ENCODE measurements around the gene MEI1. TPM values are rescaled to one million over a fixed set of nuclear protein-coding genes. Genes with fewer than 3 reads are reported as not detected.

Gene MEI1
- total and polyA plus RNA-seq, 8 donors = 1.6 to 15.2 (median 3.4) TPM; not detected in 2

- DNase-seq = no peak
- 71 to 90% (median 85%) methylated on average over 2 of the region's 2 CpGs for WGBS, 5 donors
- Histone ChIP-seq H3K27ac (no peak overlapping the region), H3K9me3 (no peaks in the 10 kb centered on the region), H3K4me3 (no peak overlapping the region), H3K27me3 (no peaks in the 10 kb centered on the region), H3K4me1 (no peaks in the 10 kb centered on the region), H3K36me3 (no peaks in the 10 kb centered on the region)
- TF ChIP-seq POLR2AphosphoS5 (IDR thresholded peaks at IDR 0.05) (no peak), EP300 (IDR thresholded peaks at IDR 0.05) (no peak), POLR2A (IDR thresholded peaks at IDR 0.05) (no peak), CTCF (IDR thresholded peaks at IDR 0.05) (no peak)
- intact Hi-C loops (cut with DNase I; ENCODE audit: low total_unique reads) = loop anchor here (10.0 kb wide), 1 partner anchor 177 kb away; no protein-coding TSS in a partner anchor
These were observed 58.9 kb downstream of the MEI1 start for GRCh38 chr22:41758231-41758630.

- no peak overlapping the region for H3K4me3 ChIP-seq
- peak in 1 of 2 donors; percentile 38 for DNase-seq
- H3K36me3 ChIP-seq = no peaks in the 10 kb centered on the region
- no peak for TF ChIP-seq CTCF (IDR thresholded peaks at IDR 0.05)
- no peak for TF ChIP-seq EP300 (IDR thresholded peaks at IDR 0.05)
- no peak for TF ChIP-seq POLR2AphosphoS5 (IDR thresholded peaks at IDR 0.05)
- no peak for TF ChIP-seq POLR2A (IDR thresholded peaks at IDR 0.05)
- no peak overlapping the region for H3K27ac ChIP-seq
- H3K9me3 ChIP-seq = no peaks in the 10 kb centered on the region
- 48 to 61% (median 50%) methylated on average over 13 to 14 of the region's 14 CpGs for WGBS, 5 donors
- H3K4me1 ChIP-seq = no peaks in the 10 kb centered on the region
- H3K27me3 ChIP-seq = no peaks in the 10 kb centered on the region
- intact Hi-C loops (cut with DNase I; ENCODE audit: low total_unique reads) = no loop called here
These were observed 63.9 kb downstream of the MEI1 start for GRCh38 chr22:41762980-41763779.

GRCh38 chr22:41766476-41766875 is 67.2 kb downstream of the MEI1 start:
- H3K4me1 ChIP-seq = no peaks in the 10 kb centered on the region
- no peak overlapping the region for H3K27ac ChIP-seq
- no peak for TF ChIP-seq EP300 (IDR thresholded peaks at IDR 0.05)
- TF ChIP-seq POLR2AphosphoS5 (IDR thresholded peaks at IDR 0.05) = no peak
- TF ChIP-seq POLR2A (IDR thresholded peaks at IDR 0.05) = no peak
- TF ChIP-seq CTCF (IDR thresholded peaks at IDR 0.05) = no peak
- no peaks in the 10 kb centered on the region for H3K27me3 ChIP-seq
- H3K9me3 ChIP-seq = no peaks in the 10 kb centered on the region
- no peak overlapping the region for H3K4me3 ChIP-seq
- no peaks in the 10 kb centered on the region for H3K36me3 ChIP-seq
- no peak for DNase-seq
- 48 to 63% (median 53%) methylated on average over 5 of the region's 5 CpGs for WGBS, 5 donors
- intact Hi-C loops (cut with DNase I; ENCODE audit: low total_unique reads) = no loop called here

- H3K27me3 ChIP-seq = no peaks in the 10 kb centered on the region
- no peaks in the 10 kb centered on the region for H3K36me3 ChIP-seq
- no peaks in the 10 kb centered on the region for H3K9me3 ChIP-seq
- 48 to 63% (median 53%) methylated on average over 2 of the region's 2 CpGs for WGBS, 5 donors
- peaks cover 0 to 3% (median 0%) of the 10 kb centered on the region in 4 donors for H3K4me1 ChIP-seq
- H3K27ac ChIP-seq = no peak overlapping the region
- DNase-seq = no peak
- TF ChIP-seq CTCF (IDR thresholded peaks at IDR 0.05) = no peak
- no peak for TF ChIP-seq POLR2A (IDR thresholded peaks at IDR 0.05)
- TF ChIP-seq POLR2AphosphoS5 (IDR thresholded peaks at IDR 0.05) = no peak
- H3K4me3 ChIP-seq = no peak overlapping the region
- intact Hi-C loops (cut with DNase I; ENCODE audit: low total_unique reads) = no loop called here
These were observed 69.1 kb downstream of the MEI1 start for GRCh38 chr22:41768430-41768829.

Measured in stomach (tissue), 9 donors.